Measurements from ENCODE around the gene FMO5. TPM values are rescaled to one million over a fixed set of nuclear protein-coding genes. Genes with fewer than 3 reads are reported as not detected.

Gene FMO5
- total and polyA plus RNA-seq, 2 of the 13 experiments (the other 11 are each of a cell fraction or from before 2014, with no cell fraction given) = 48.2 to 149 TPM

GRCh38 chr1:147272042-147272441, 46.9 kb upstream of the FMO5 start:
- peaks cover 26 to 88% of the 10 kb centered on the region in 2 experiments for H3K36me3 ChIP-seq (replicated peaks in 1 of 2; ENCODE audit: control insufficient read depth in 1 of 2, insufficient read depth in 2 of 2, low read length in 2 of 2)
- intact Hi-C loops (cut with micrococcal nuclease; ENCODE audit: unreplicated experiment) = no loop called here

More at GRCh38 chr1:147272042-147272441, 46.9 kb upstream of the FMO5 start:
- H4K20me1 ChIP-seq (ENCODE audit: insufficient read depth, low read length) = no peaks in the 10 kb centered on the region
- H3K4me2 ChIP-seq (ENCODE audit: low read depth, low read length) = no peak overlapping the region
- TF ChIP-seq ZNF3 (CRISPR knock-in tag; IDR thresholded peaks at IDR 0.05) = no peak
- no peak for TF ChIP-seq ZNF644 (CRISPR knock-in tag; IDR thresholded peaks at IDR 0.05; ENCODE audit: low read depth)
- TF ChIP-seq GATAD1 (CRISPR knock-in tag; IDR thresholded peaks at IDR 0.05) = no peak
- TF ChIP-seq ERF (CRISPR knock-in tag; IDR thresholded peaks at IDR 0.05) = no peak
- TF ChIP-seq FOXA3 (CRISPR knock-in tag; IDR thresholded peaks at IDR 0.05) = no peak
- TF ChIP-seq ZNF17 (CRISPR knock-in tag; IDR thresholded peaks at IDR 0.05) = no peak
- TF ChIP-seq, protein P1, sequence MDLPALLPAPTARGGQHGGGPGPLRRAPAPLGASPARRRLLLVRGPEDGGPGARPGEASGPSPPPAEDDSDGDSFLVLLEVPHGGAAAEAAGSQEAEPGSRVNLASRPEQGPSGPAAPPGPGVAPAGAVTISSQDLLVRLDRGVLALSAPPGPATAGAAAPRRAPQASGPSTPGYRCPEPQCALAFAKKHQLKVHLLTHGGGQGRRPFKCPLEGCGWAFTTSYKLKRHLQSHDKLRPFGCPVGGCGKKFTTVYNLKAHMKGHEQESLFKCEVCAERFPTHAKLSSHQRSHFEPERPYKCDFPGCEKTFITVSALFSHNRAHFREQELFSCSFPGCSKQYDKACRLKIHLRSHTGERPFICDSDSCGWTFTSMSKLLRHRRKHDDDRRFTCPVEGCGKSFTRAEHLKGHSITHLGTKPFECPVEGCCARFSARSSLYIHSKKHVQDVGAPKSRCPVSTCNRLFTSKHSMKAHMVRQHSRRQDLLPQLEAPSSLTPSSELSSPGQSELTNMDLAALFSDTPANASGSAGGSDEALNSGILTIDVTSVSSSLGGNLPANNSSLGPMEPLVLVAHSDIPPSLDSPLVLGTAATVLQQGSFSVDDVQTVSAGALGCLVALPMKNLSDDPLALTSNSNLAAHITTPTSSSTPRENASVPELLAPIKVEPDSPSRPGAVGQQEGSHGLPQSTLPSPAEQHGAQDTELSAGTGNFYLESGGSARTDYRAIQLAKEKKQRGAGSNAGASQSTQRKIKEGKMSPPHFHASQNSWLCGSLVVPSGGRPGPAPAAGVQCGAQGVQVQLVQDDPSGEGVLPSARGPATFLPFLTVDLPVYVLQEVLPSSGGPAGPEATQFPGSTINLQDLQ (CRISPR knock-in tag; IDR thresholded peaks at IDR 0.05) = no peak
- TF ChIP-seq, protein P2, sequence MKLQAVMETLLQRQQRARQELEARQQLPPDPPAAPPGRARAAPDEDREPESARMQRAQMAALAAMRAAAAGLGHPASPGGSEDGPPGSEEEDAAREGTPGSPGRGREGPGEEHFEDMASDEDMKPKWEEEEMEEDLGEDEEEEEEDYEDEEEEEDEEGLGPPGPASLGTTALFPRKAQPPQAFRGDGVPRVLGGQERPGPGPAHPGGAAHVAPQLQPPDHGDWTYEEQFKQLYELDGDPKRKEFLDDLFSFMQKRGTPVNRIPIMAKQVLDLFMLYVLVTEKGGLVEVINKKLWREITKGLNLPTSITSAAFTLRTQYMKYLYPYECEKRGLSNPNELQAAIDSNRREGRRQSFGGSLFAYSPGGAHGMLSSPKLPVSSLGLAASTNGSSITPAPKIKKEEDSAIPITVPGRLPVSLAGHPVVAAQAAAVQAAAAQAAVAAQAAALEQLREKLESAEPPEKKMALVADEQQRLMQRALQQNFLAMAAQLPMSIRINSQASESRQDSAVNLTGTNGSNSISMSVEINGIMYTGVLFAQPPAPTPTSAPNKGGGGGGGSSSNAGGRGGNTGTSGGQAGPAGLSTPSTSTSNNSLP (IDR thresholded peaks at IDR 0.05; ENCODE audit: low read depth, low read length) = no peak
- TF ChIP-seq KDM6A (CRISPR knock-in tag; IDR thresholded peaks at IDR 0.05; ENCODE audit: low read depth) = no peak
- no peak for TF ChIP-seq ZKSCAN5 (CRISPR knock-in tag; IDR thresholded peaks at IDR 0.05)
- TF ChIP-seq RBM22 (optimal IDR thresholded peaks at IDR 0.05; ENCODE audit: low read length) = no peak
- no peak for TF ChIP-seq ZNF558 (CRISPR knock-in tag; IDR thresholded peaks at IDR 0.05; ENCODE audit: borderline replicate concordance)
- no peak for DNase-seq (ENCODE audit: low spot score)
- H3K9me3 ChIP-seq (ENCODE audit: low read length) = no peaks in the 10 kb centered on the region
- no peak overlapping the region for H3K27ac ChIP-seq (ENCODE audit: extremely low read length, insufficient read depth, low read length)
- no peaks in the 10 kb centered on the region for H3K4me1 ChIP-seq (ENCODE audit: insufficient read depth, low read length)
- no peaks in the 10 kb centered on the region for H3K79me2 ChIP-seq (ENCODE audit: insufficient read depth, low read length)
- CTCF ChIA-PET (ENCODE audit: low intra/inter-chr PET ratio, low total read pairs) = no interaction called here
- FAIRE-seq = no peak
- H3K9ac ChIP-seq (ENCODE audit: insufficient read depth, low read depth, low read length) = no peak overlapping the region
- H2AFZ ChIP-seq (ENCODE audit: low read length) = no peak overlapping the region
- no peak for ATAC-seq
- no peak overlapping the region for H3K4me3 ChIP-seq (replicated peaks in 1 of 3; ENCODE audit: insufficient read depth in 1 of 3, low read depth in 2 of 3, low read length in 3 of 3)
- 81% methylated on average over 3 of the region's 3 CpGs for WGBS (ENCODE audit: low lambda C conversion rate)
- BruUV-seq (replicated peaks) = no TSS peak
- no peaks in the 10 kb centered on the region for H3K27me3 ChIP-seq (ENCODE audit: control insufficient read depth in 1 of 2, insufficient read depth in 2 of 2, low read length in 2 of 2)
- POLR2A ChIA-PET = no interaction called here
- in situ Hi-C loops (cut with HindIII; ENCODE audit: extremely low pct_ligation_motif_present, low pct_unique_long_range_greater_than_20kb) = loop anchor here (5.0 kb wide), 1 partner anchor 115 kb away; no protein-coding TSS in a partner anchor

Data from HepG2 (cell line).